Measurements from ENCODE around the gene IMMP2L. TPM values are rescaled to one million over a fixed set of nuclear protein-coding genes. Genes with fewer than 3 reads are reported as not detected.

The IMMP2L gene
- total and polyA plus RNA-seq, 4 donors = 9.2 to 34.7 (median 11.1) TPM

GRCh38 chr7:110994028-110994967 lies 568.0 kb downstream of the IMMP2L start:
- no peak for TF ChIP-seq CTCF (IDR thresholded peaks at IDR 0.05; ENCODE audit: control extremely low read depth, extremely low read depth)
- Histone ChIP-seq H3K9me3 (ENCODE audit: control insufficient read depth in 4 of 4, insufficient read depth in 3 of 4, low read length in 3 of 4) (no peaks in the 10 kb centered on the region), H3K27ac (ENCODE audit: low read depth in 1 of 2, low read length in 1 of 2) (peak overlapping the region in 1 of 2 donors; percentile 33), H3K4me3 (no peak overlapping the region), H3K9ac (ENCODE audit: insufficient read depth in 1 of 2, low read length in 2 of 2) (no peak overlapping the region), H3K36me3 (ENCODE audit: control insufficient read depth in 4 of 4, insufficient read depth in 4 of 4, low read length in 4 of 4) (no peaks in the 10 kb centered on the region), H3K27me3 (ENCODE audit: control insufficient read depth in 3 of 3, insufficient read depth in 3 of 3, low read length in 2 of 3) (no peaks in the 10 kb centered on the region), H3K4me1 (ENCODE audit: control insufficient read depth in 5 of 5, insufficient read depth in 5 of 5, low read length in 5 of 5) (peaks cover 0 to 29% (median 0%) of the 10 kb centered on the region in 5 donors)
- DNase-seq (no peak), ATAC-seq (ENCODE audit: insufficient read depth, low FRiP score) (no peak)
- 91 to 95% methylated on average over 5 of the region's 5 CpGs for WGBS, 2 donors

- Histone ChIP-seq H3K9ac (ENCODE audit: insufficient read depth in 1 of 2, low read length in 2 of 2) (no peak overlapping the region), H3K4me1 (ENCODE audit: control insufficient read depth in 5 of 5, insufficient read depth in 5 of 5, low read length in 5 of 5) (peaks cover 0 to 22% (median 0%) of the 10 kb centered on the region in 5 donors), H3K9me3 (ENCODE audit: control insufficient read depth in 4 of 4, insufficient read depth in 3 of 4, low read length in 3 of 4) (no peaks in the 10 kb centered on the region), H3K36me3 (ENCODE audit: control insufficient read depth in 4 of 4, insufficient read depth in 4 of 4, low read length in 4 of 4) (no peaks in the 10 kb centered on the region), H3K27me3 (ENCODE audit: control insufficient read depth in 3 of 3, insufficient read depth in 3 of 3, low read length in 2 of 3) (no peaks in the 10 kb centered on the region), H3K4me3 (no peak overlapping the region), H3K27ac (ENCODE audit: low read depth in 1 of 2, low read length in 1 of 2) (no peak overlapping the region)
- no peak for DNase-seq
- 94 to 96% methylated on average over 10 of the region's 10 CpGs for WGBS, 2 donors
- no peak for ATAC-seq (ENCODE audit: insufficient read depth, low FRiP score)
- TF ChIP-seq CTCF (IDR thresholded peaks at IDR 0.05; ENCODE audit: control extremely low read depth, extremely low read depth) = no peak
Observed at GRCh38 chr7:110988890-110989501, 573.3 kb downstream of the IMMP2L start.

GRCh38 chr7:110988348-110988747 lies 573.9 kb downstream of the IMMP2L start:
- H3K4me3 ChIP-seq = no peak overlapping the region
- no peak overlapping the region for H3K9ac ChIP-seq (ENCODE audit: insufficient read depth in 1 of 2, low read length in 2 of 2)
- DNase-seq = no peak
- no peak for TF ChIP-seq CTCF (IDR thresholded peaks at IDR 0.05; ENCODE audit: control extremely low read depth, extremely low read depth)
- H3K9me3 ChIP-seq (ENCODE audit: control insufficient read depth in 4 of 4, insufficient read depth in 3 of 4, low read length in 3 of 4) = no peaks in the 10 kb centered on the region
- no peaks in the 10 kb centered on the region for H3K27me3 ChIP-seq (ENCODE audit: control insufficient read depth in 3 of 3, insufficient read depth in 3 of 3, low read length in 2 of 3)
- WGBS, 2 donors = 87 to 95% methylated on average over 2 of the region's 2 CpGs
- H3K4me1 ChIP-seq (ENCODE audit: control insufficient read depth in 5 of 5, insufficient read depth in 5 of 5, low read length in 5 of 5) = peaks cover 0 to 21% (median 0%) of the 10 kb centered on the region in 5 donors
- ATAC-seq (ENCODE audit: insufficient read depth, low FRiP score) = no peak
- H3K36me3 ChIP-seq (ENCODE audit: control insufficient read depth in 4 of 4, insufficient read depth in 4 of 4, low read length in 4 of 4) = no peaks in the 10 kb centered on the region
- no peak overlapping the region for H3K27ac ChIP-seq (ENCODE audit: low read depth in 1 of 2, low read length in 1 of 2)

Measured in lung (tissue), 12 donors.